ENCODE data around the gene HNRNPA3. TPM values are rescaled to one million over a fixed set of nuclear protein-coding genes. Genes with fewer than 3 reads are reported as not detected.
"Not testable (repeated sequence)": the region's sequence is repeated elsewhere in the genome, so short reads cannot be mapped to it uniquely, and the experiment has no call there.

HNRNPA3 gene
- total RNA-seq, 3 donors from 2014 or later (not counting 1 experiment from before 2014, with no cell fraction given), result 223 to 298 (median 289) TPM

- peak; percentile 96 for DNase-seq
- peak; percentile 27 for TF ChIP-seq CTCF (IDR thresholded peaks at IDR 0.05)
- no peaks in the 10 kb centered on the region for H3K36me3 ChIP-seq (ENCODE audit: control insufficient read depth, insufficient read depth, low read length)
- H3K27me3 ChIP-seq (ENCODE audit: control insufficient read depth, insufficient read depth, low read length), result no peaks in the 10 kb centered on the region
- H3K4me1 ChIP-seq (ENCODE audit: control insufficient read depth, insufficient read depth, low read length), result peaks cover 14% of the 10 kb centered on the region
- H3K4me3 ChIP-seq (ENCODE audit: low read length), result peak within 1 kb of the TSS; percentile 97
- Mint-ChIP-seq H3K27me3 (ENCODE audit: low read depth in 2 of 2) (no peaks in the 10 kb centered on the region), H3K27ac (peak within 1 kb of the TSS; percentile 97 to 99), H3K4me3 (peak within 1 kb of the TSS; percentile 97), H3K9me3 (no peaks in the 10 kb centered on the region), H3K4me1 (peaks cover 43 to 49% of the 10 kb centered on the region in 2 donors), H3K36me3 (no peaks in the 10 kb centered on the region)
- peak within 1 kb of the TSS; percentile 100 for H3K27ac ChIP-seq (ENCODE audit: low read length)
- no peaks in the 10 kb centered on the region for H3K9me3 ChIP-seq (ENCODE audit: control insufficient read depth, insufficient read depth, low read length)
- WGBS (ENCODE audit: insufficient coverage), result under 1% methylated on average over 65 of the region's 66 CpGs
- peak; percentile 68 to 86 (median 76) for ATAC-seq
- intact Hi-C loops (cut with micrococcal nuclease), result loop anchor here (5.0 to 10.0 kb wide), 3 partner anchors 32 to 350 kb away; a partner anchor contains a TSS
Measured at GRCh38 chr2:177264693-177265587, 52.3 kb downstream of the HNRNPA3 start, which contains the start of gene NFE2L2. TSS of gene NFE2L2 (minus strand) at chr2:177264727. CDS start at chr2:177264576, 151 bp downstream.

GRCh38 chr2:177265824-177266817 is 53.5 kb downstream of the HNRNPA3 start:
- whole genome bisulfite sequencing (ENCODE audit: insufficient coverage), result 86% methylated on average over 2 of the region's 4 CpGs
- no peaks in the 10 kb centered on the region for H3K27me3 Mint-ChIP-seq (ENCODE audit: low read depth in 2 of 2)
- peak overlapping the region; percentile 97 to 99 for H3K27ac Mint-ChIP-seq
- peak in 1 of 2 donors; percentile 53 for DNase-seq
- Histone ChIP-seq H3K9me3 (ENCODE audit: control insufficient read depth, insufficient read depth, low read length) (no peaks in the 10 kb centered on the region), H3K27me3 (ENCODE audit: control insufficient read depth, insufficient read depth, low read length) (no peaks in the 10 kb centered on the region), H3K4me3 (ENCODE audit: low read length) (peak overlapping the region; percentile 86), H3K27ac (ENCODE audit: low read length) (peak overlapping the region; percentile 99), H3K36me3 (ENCODE audit: control insufficient read depth, insufficient read depth, low read length) (no peaks in the 10 kb centered on the region), H3K4me1 (ENCODE audit: control insufficient read depth, insufficient read depth, low read length) (peaks cover 9% of the 10 kb centered on the region)
- peaks cover 33 to 39% of the 10 kb centered on the region in 2 donors for H3K4me1 Mint-ChIP-seq
- H3K4me3 Mint-ChIP-seq, result peak overlapping the region; percentile 93
- H3K9me3 Mint-ChIP-seq, result no peaks in the 10 kb centered on the region
- no peaks in the 10 kb centered on the region for H3K36me3 Mint-ChIP-seq
- no peak for TF ChIP-seq CTCF (IDR thresholded peaks at IDR 0.05)
- ATAC-seq, result no peak
- intact Hi-C loops (cut with micrococcal nuclease), result loop anchor here (10.0 kb wide), 2 partner anchors 331 to 349 kb away; a partner anchor contains a TSS

- H3K4me3 ChIP-seq (ENCODE audit: low read length); H3K9me3 ChIP-seq (ENCODE audit: control insufficient read depth, insufficient read depth, low read length); H3K27me3 Mint-ChIP-seq (ENCODE audit: low read depth in 2 of 2); H3K36me3 ChIP-seq (ENCODE audit: control insufficient read depth, insufficient read depth, low read length); H3K27ac ChIP-seq (ENCODE audit: low read length); H3K4me1 ChIP-seq (ENCODE audit: control insufficient read depth, insufficient read depth, low read length); H3K9me3 Mint-ChIP-seq; H3K36me3 Mint-ChIP-seq; DNase-seq; H3K27me3 ChIP-seq (ENCODE audit: control insufficient read depth, insufficient read depth, low read length); ATAC-seq: not testable (repeated sequence)
- intact Hi-C loops (cut with micrococcal nuclease), result loop anchor here (10.0 kb wide), 2 partner anchors 332 to 348 kb away; a partner anchor contains a TSS
- 93% methylated on average over 8 of the region's 8 CpGs for WGBS (ENCODE audit: insufficient coverage)
- peak overlapping the region in 1 of 2 donors; percentile 99 for H3K27ac Mint-ChIP-seq
- peaks cover 24 to 31% of the 10 kb centered on the region in 2 donors for H3K4me1 Mint-ChIP-seq
- peak overlapping the region; percentile 56 for H3K4me3 Mint-ChIP-seq
Measured at GRCh38 chr2:177266955-177267354, 54.4 kb downstream of the HNRNPA3 start.

All from natural killer cell (primary cell).